Hematopoietic multipotent progenitor cell treated with erythropoietin and hydrocortisone succinate and interleukin-3 and kit ligand, for 4 days (in vitro differentiated cells): Measurements from ENCODE around the gene AIFM3.

Experiments used
- DNase-seq: peaks from one replicate; pipeline ENCODE4 v3.0.0-alpha.2; 2015

Gene AIFM3

GRCh38 chr22:21029486-21030025 lies 62.5 kb downstream of the AIFM3 start:
- DNase-seq = no peak

- DNase-seq = no peak
Measured at GRCh38 chr22:21030032-21030431, 63.0 kb downstream of the AIFM3 start.
